Esophagus squamous epithelium (tissue), 5 donors: ENCODE measurements around the gene COPS9. TPM values are rescaled to one million over a fixed set of nuclear protein-coding genes. Genes with fewer than 3 reads are reported as not detected.

Experiments
- DNase-seq: peaks from one replicate; lab custom pipeline; 2025; lab: John Stamatoyannopoulos, UW
- H3K27ac ChIP-seq, 4 donors: fragments of 200-600 bp; sonication (generic); one replicate each; pipeline ENCODE4 v1.5.1; 2016 to 2019; ENCODE audit warnings: mild to moderate bottlenecking in 1 of 4
- H3K27me3 ChIP-seq, 4 donors: fragments of 200-600 bp; sonication (generic); 1 replicate in 3 of 4; 2 replicates in 1 of 4; pipeline versions ENCODE4 v1.5.1 to v1.6.0; 2017 to 2021; ENCODE audit warnings: antibody characterized with exemption in 1 of 4
- H3K36me3 ChIP-seq, 3 donors: fragments of 200-600 bp; sonication (generic); one replicate each; pipeline ENCODE4 v1.5.1; 2016 to 2019
- H3K4me1 ChIP-seq, 3 donors: fragments of 200-600 bp; sonication (generic); one replicate each; pipeline ENCODE4 v1.5.1; 2017 to 2019
- H3K4me3 ChIP-seq, 4 donors: fragments of 200-600 bp; sonication (generic); 1 replicate in 3 of 4; 2 replicates in 1 of 4; pipeline ENCODE4 v1.5.1; 2016 to 2019; ENCODE audit warnings: mild to moderate bottlenecking in 2 of 4, moderate library complexity in 1 of 4
- H3K9me3 ChIP-seq, 3 donors: fragments of 200-600 bp; sonication (generic); one replicate each; pipeline ENCODE4 v1.5.1; 2016 to 2019
- CTCF ChIP-seq, 6 experiments: fragments of 450-650 bp in 4 of 6; fragments of 200-600 bp in 2 of 6; sonication (generic) in 2 of 6; IDR thresholded peaks; one replicate each; pipeline ENCODE4 v1.5.1; 2016 to 2019; ENCODE audit warnings: antibody characterized with exemption in 6 of 6, mild to moderate bottlenecking in 4 of 6, moderate library complexity in 4 of 6
- POLR2A ChIP-seq, 4 donors: fragments of 450-650 bp; IDR thresholded peaks; one replicate each; pipeline ENCODE4 v1.6.1; 2017; ENCODE audit warnings: antibody characterized with exemption in 4 of 4, mild to moderate bottlenecking in 4 of 4, moderate library complexity in 3 of 4
- WGBS, 2 donors: methylation state at CpG; one replicate each; pipeline ENCODE4 v1.1.5; 2018; 5-methylcytosine and 5-hydroxymethylcytosine counted together
- intact Hi-C: fragments of 100-400 bp; cut with DNase I; formaldehyde crosslinking; loops from one replicate; pipeline ENCODE4 v1.15.0; 2022
- total RNA-seq, 4 donors: library from RNA; depleted of rRNA; stranded (reverse); fragments of >200 nt; gene quantifications; one replicate each; pipeline ENCODE4 v1.1.0, GENCODE V29; 2016
- donor health status: DM: yes; HTN: yes; CAD: no.

Gene COPS9
- total RNA-seq, 4 donors from 2014 or later, result 103 to 225 (median 195) TPM

GRCh38 chr2:240127911-240128607, 8.0 kb downstream of the COPS9 start:
- Histone ChIP-seq H3K4me1 (peaks cover 4 to 21% (median 10%) of the 10 kb centered on the region in 3 donors), H3K27ac (peak overlapping the region in 2 of 4 donors; percentile 42 to 58), H3K4me3 (no peak overlapping the region), H3K9me3 (no peaks in the 10 kb centered on the region), H3K27me3 (no peaks in the 10 kb centered on the region), H3K36me3 (peaks cover 19 to 69% (median 27%) of the 10 kb centered on the region in 3 donors)
- DNase-seq, result no peak
- intact Hi-C loops, result no loop called here
- WGBS, 2 donors, result 76 to 89% methylated on average over 12 to 14 of the region's 16 CpGs
- TF ChIP-seq POLR2A (IDR thresholded peaks at IDR 0.05) (no peak), CTCF (IDR thresholded peaks at IDR 0.05) (no peak)

- DNase-seq, result no peak
- Histone ChIP-seq H3K4me1 (peaks cover 4 to 21% (median 10%) of the 10 kb centered on the region in 3 donors), H3K9me3 (no peaks in the 10 kb centered on the region), H3K36me3 (peaks cover 19 to 62% (median 21%) of the 10 kb centered on the region in 3 donors), H3K4me3 (no peak overlapping the region), H3K27ac (no peak overlapping the region), H3K27me3 (no peaks in the 10 kb centered on the region)
- intact Hi-C loops, result no loop called here
- WGBS, 2 donors, result 100% methylated on average over 2 to 3 of the region's 7 CpGs
- TF ChIP-seq CTCF (IDR thresholded peaks at IDR 0.05) (no peak), POLR2A (IDR thresholded peaks at IDR 0.05) (no peak)
Measured at GRCh38 chr2:240127191-240127750, 8.8 kb downstream of the COPS9 start.

- WGBS, 2 donors, result 87 to 90% methylated on average over 9 to 10 of the region's 10 CpGs
- DNase-seq, result no peak
- no peaks in the 10 kb centered on the region for H3K9me3 ChIP-seq
- H3K27ac ChIP-seq, result no peak overlapping the region
- no peaks in the 10 kb centered on the region for H3K27me3 ChIP-seq
- peaks cover 4 to 21% (median 10%) of the 10 kb centered on the region in 3 donors for H3K4me1 ChIP-seq
- peaks cover 17 to 56% (median 19%) of the 10 kb centered on the region in 3 donors for H3K36me3 ChIP-seq
- H3K4me3 ChIP-seq, result no peak overlapping the region
- intact Hi-C loops, result no loop called here
- TF ChIP-seq POLR2A (IDR thresholded peaks at IDR 0.05), result no peak
- TF ChIP-seq CTCF (IDR thresholded peaks at IDR 0.05), result no peak
Measured at GRCh38 chr2:240126731-240127130, 9.4 kb downstream of the COPS9 start.

DNA sequence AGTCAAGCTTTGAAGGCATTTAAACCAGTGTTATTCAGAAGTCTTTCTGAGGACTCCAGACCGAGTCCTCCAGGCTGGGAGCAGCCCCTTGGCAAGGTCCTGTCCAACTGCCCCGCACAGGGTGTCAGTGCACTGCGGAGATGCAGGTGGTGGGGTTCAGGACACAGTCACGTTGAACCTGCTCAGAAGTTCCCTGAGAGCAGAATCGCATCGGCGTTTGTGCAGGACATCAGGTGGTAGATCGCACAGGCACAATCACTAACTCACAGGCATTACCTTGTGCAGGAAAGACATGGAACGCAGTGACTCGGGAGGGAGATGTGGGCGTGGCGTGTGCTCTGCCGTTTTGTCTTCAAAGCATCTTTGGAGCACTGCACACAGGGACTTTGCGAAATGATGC, 10.4 kb downstream of the COPS9 start:
- H3K9me3 ChIP-seq, result no peaks in the 10 kb centered on the region
- H3K36me3 ChIP-seq, result peaks cover 12 to 46% (median 19%) of the 10 kb centered on the region in 3 donors
- no peak for TF ChIP-seq POLR2A (IDR thresholded peaks at IDR 0.05)
- DNase-seq, result no peak
- no peaks in the 10 kb centered on the region for H3K27me3 ChIP-seq
- peaks cover 4 to 21% (median 10%) of the 10 kb centered on the region in 3 donors for H3K4me1 ChIP-seq
- no peak overlapping the region for H3K4me3 ChIP-seq
- no peak overlapping the region for H3K27ac ChIP-seq
- intact Hi-C loops, result no loop called here
- WGBS, 2 donors, result 83 to 90% methylated on average over 6 to 10 of the region's 14 CpGs

GRCh38 chr2:240124651-240125030, 11.5 kb downstream of the COPS9 start:
- Histone ChIP-seq H3K27ac (no peak overlapping the region), H3K27me3 (no peaks in the 10 kb centered on the region), H3K36me3 (peaks cover 4 to 35% (median 10%) of the 10 kb centered on the region in 3 donors), H3K9me3 (no peaks in the 10 kb centered on the region), H3K4me3 (no peak overlapping the region), H3K4me1 (peaks cover 4 to 19% (median 10%) of the 10 kb centered on the region in 3 donors)
- WGBS, 2 donors, result 100% methylated on average over 1 to 3 of the region's 8 CpGs
- intact Hi-C loops, result no loop called here
- no peak for TF ChIP-seq POLR2A (IDR thresholded peaks at IDR 0.05)
- no peak for DNase-seq
